HG03060 (cell line): ENCODE results near the gene UBL4A.
"Not testable (repeated sequence)": the region's sequence is repeated elsewhere in the genome, so short reads cannot be mapped to it uniquely, and the experiment has no call there.

Experiments
- ATAC-seq: cut with Tn5 transposase; IDR thresholded peaks from one replicate; pipeline ENCODE4 v1.9.1; 2021; ENCODE audit warnings: low read depth, moderate number of reproducible peaks; ENCODE audit not compliant: unreplicated experiment

UBL4A gene

GRCh38 chrX:154509455-154509854 lies 23.0 kb upstream of the UBL4A start:
- ATAC-seq = no peak

GRCh38 chrX:154508384-154508745 lies 21.9 kb upstream of the UBL4A start:
- no peak for ATAC-seq

GRCh38 chrX:154507673-154508383 lies 21.4 kb upstream of the UBL4A start:
- ATAC-seq = no peak

- ATAC-seq = no peak
Measured at GRCh38 chrX:154506483-154507332, 20.3 kb upstream of the UBL4A start.

GRCh38 chrX:154505734-154506133 lies 19.3 kb upstream of the UBL4A start:
- ATAC-seq = no peak

- ATAC-seq = no peak
Measured at GRCh38 chrX:154502989-154503388, 16.6 kb upstream of the UBL4A start.

GRCh38 chrX:154502098-154502497 lies 15.7 kb upstream of the UBL4A start:
- no peak for ATAC-seq

GRCh38 chrX:154501423-154501822 lies 15.0 kb upstream of the UBL4A start:
- ATAC-seq = not testable (repeated sequence)

- not testable (repeated sequence) for ATAC-seq
Measured at GRCh38 chrX:154496591-154497137, 10.2 kb upstream of the UBL4A start.

GRCh38 chrX:154495472-154495922 lies 9.1 kb upstream of the UBL4A start:
- ATAC-seq = no peak

GRCh38 chrX:154494715-154495114 lies 8.3 kb upstream of the UBL4A start:
- no peak for ATAC-seq

GRCh38 chrX:154490414-154491083 lies 4.1 kb upstream of the UBL4A start, which contains the start of gene SLC10A3:
Gene SLC10A3 (minus strand): TSS chrX:154490629. CDS start chrX:154488940, 1,689 bp downstream.
- peak; percentile 65 for ATAC-seq

GRCh38 chrX:154490021-154490413 lies 3.6 kb upstream of the UBL4A start:
- peak; percentile 11 for ATAC-seq

GRCh38 chrX:154489182-154489581 lies 2.8 kb upstream of the UBL4A start:
- no peak for ATAC-seq

GRCh38 chrX:154488336-154489075 lies 2.1 kb upstream of the UBL4A start:
- no peak for ATAC-seq

GRCh38 chrX:154487518-154488290 lies 1.3 kb upstream of the UBL4A start:
- ATAC-seq = no peak

GRCh38 chrX:154486052-154486395 lies 391 bp downstream of the UBL4A start:
- no peak for ATAC-seq

- no peak for ATAC-seq
Measured at GRCh38 chrX:154485150-154486051, 1.0 kb downstream of the UBL4A start.
